Testis (tissue), 3 donors: ENCODE data around the gene SSTR5. TPM values are rescaled to one million over a fixed set of nuclear protein-coding genes. Genes with fewer than 3 reads are reported as not detected.

Source experiments
- DNase-seq: peaks from one replicate; pipeline ENCODE4 v3.0.0-alpha.2; 2019
- H3K27ac ChIP-seq, 2 donors: fragments of 200-600 bp; sonication (generic); one replicate each; pipeline ENCODE4 v1.5.1; 2019
- H3K27me3 ChIP-seq: fragments of 200-600 bp; sonication (generic); one replicate; pipeline ENCODE4 v1.5.1; 2019
- H3K36me3 ChIP-seq: fragments of 200-600 bp; sonication (generic); one replicate; pipeline ENCODE4 v1.5.1; 2017; ENCODE audit warnings: low read depth; ENCODE audit errors: missing control alignments
- H3K4me1 ChIP-seq: fragments of 200-600 bp; sonication (generic); one replicate; pipeline ENCODE4 v1.5.1; 2019
- H3K4me3 ChIP-seq, 2 donors: fragments of 200-600 bp; sonication (generic); one replicate each; pipeline ENCODE4 v1.5.1; 2017 to 2019
- H3K9me3 ChIP-seq: fragments of 200-600 bp; sonication (generic); one replicate; pipeline ENCODE4 v1.5.1; 2017
- POLR2A ChIP-seq: fragments of 450-650 bp; IDR thresholded peaks from one replicate; pipeline ENCODE4 v1.6.1; 2017; ENCODE audit warnings: antibody characterized with exemption, mild to moderate bottlenecking, moderate library complexity
- WGBS, 2 donors: methylation state at CpG; one replicate each; pipeline ENCODE4 v1.1.5; 2018; 5-methylcytosine and 5-hydroxymethylcytosine counted together
- intact Hi-C: fragments of 100-400 bp; cut with DNase I; formaldehyde crosslinking; loops from one replicate; pipeline ENCODE4 v1.15.1; 2023; ENCODE audit warnings: low total_unique reads
- polyA plus RNA-seq: library from polyadenylated mRNA; stranded (reverse); fragments of 350-450 nt; fragmentation: Illumina TruSeq; extraction: RNeasy Lipid Tissue Mini Kit (QIAGEN cat#74804); gene quantifications from one replicate; pipeline ENCODE4 v1.2.3, GENCODE V29; 2014; ENCODE audit warnings: low read depth, low replicate concordance; ENCODE audit not compliant: insufficient read depth
- total RNA-seq, 2 donors: library from RNA; depleted of rRNA; stranded (reverse); fragments of >200 nt; gene quantifications; one replicate each; pipeline ENCODE4 v1.2.3, GENCODE V29; 2016
- TF ChIP-seq, protein P1 (sequence below), 3 experiments: fragments of 450-650 bp in 2 of 3; fragments of 200-600 bp in 1 of 3; sonication (generic) in 1 of 3; IDR thresholded peaks; one replicate each; pipeline ENCODE4 v1.5.1; 2016 to 2019; ENCODE audit warnings: antibody characterized with exemption in 3 of 3, mild to moderate bottlenecking in 2 of 3, moderate library complexity in 1 of 3

Gene SSTR5
- total and polyA plus RNA-seq, 3 donors from 2014 or later, result 0.31 TPM; not detected in 2

DNA sequence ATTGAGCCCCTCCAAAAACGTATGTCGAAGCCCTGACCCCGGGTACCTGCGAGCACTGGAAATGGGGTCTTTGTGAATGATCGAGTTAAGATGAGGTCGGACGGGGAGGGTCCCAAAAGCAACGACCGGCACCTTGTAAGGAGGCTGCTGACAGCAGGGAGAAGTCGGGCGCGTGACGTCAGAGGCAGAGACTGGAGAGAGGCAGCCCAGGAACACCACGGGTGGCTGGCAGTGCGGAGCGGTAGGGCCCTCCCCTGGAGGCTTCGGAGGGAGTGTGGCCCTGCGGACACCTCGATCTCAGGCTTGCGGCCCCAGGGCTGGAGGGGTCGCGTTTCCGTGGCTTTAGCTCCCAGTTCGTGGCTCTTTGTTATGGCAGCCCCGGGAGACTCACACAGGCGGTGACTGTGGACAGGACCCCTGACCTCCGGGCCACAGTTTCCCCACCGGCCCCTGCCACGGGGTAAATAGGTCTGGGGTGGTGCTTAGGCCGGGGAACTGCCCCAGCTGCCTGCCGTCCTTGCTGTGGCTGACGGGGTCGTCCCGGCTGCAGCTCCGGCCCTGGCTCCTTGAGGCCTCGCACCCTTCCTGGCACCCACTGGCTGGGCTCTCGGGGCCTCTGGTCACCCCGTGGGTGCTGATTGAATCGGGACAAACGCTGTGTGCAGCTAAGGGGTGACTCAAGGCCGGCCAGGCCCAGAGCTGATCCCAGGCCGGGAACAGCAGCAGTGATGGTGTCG lies 10.6 kb upstream of the SSTR5 start:
- Histone ChIP-seq H3K9me3 (no peaks in the 10 kb centered on the region), H3K27me3 (no peaks in the 10 kb centered on the region), H3K4me1 (no peaks in the 10 kb centered on the region), H3K27ac (no peak overlapping the region), H3K4me3 (no peak overlapping the region), H3K36me3 (no peaks in the 10 kb centered on the region)
- no peak for DNase-seq
- intact Hi-C loops, result no loop called here
- no peak for TF ChIP-seq POLR2A
- TF ChIP-seq, protein P1, sequence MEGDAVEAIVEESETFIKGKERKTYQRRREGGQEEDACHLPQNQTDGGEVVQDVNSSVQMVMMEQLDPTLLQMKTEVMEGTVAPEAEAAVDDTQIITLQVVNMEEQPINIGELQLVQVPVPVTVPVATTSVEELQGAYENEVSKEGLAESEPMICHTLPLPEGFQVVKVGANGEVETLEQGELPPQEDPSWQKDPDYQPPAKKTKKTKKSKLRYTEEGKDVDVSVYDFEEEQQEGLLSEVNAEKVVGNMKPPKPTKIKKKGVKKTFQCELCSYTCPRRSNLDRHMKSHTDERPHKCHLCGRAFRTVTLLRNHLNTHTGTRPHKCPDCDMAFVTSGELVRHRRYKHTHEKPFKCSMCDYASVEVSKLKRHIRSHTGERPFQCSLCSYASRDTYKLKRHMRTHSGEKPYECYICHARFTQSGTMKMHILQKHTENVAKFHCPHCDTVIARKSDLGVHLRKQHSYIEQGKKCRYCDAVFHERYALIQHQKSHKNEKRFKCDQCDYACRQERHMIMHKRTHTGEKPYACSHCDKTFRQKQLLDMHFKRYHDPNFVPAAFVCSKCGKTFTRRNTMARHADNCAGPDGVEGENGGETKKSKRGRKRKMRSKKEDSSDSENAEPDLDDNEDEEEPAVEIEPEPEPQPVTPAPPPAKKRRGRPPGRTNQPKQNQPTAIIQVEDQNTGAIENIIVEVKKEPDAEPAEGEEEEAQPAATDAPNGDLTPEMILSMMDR (IDR thresholded peaks at IDR 0.05), result no peak
- WGBS, 2 donors, result 84 to 90% methylated on average over 19 to 39 of the region's 43 CpGs

- intact Hi-C loops, result no loop called here
- Histone ChIP-seq H3K9me3 (no peaks in the 10 kb centered on the region), H3K36me3 (no peaks in the 10 kb centered on the region), H3K4me3 (no peak overlapping the region), H3K27ac (no peak overlapping the region), H3K27me3 (no peaks in the 10 kb centered on the region), H3K4me1 (no peaks in the 10 kb centered on the region)
- no peak for DNase-seq
- WGBS, 2 donors, result 54 to 80% methylated on average over 1 to 17 of the region's 20 CpGs
- no peak for TF ChIP-seq POLR2A
- TF ChIP-seq, protein P1 (IDR thresholded peaks at IDR 0.05), result no peak
Observed at GRCh38 chr16:1062895-1063294, 9.7 kb upstream of the SSTR5 start.

- Histone ChIP-seq H3K9me3 (no peaks in the 10 kb centered on the region), H3K4me1 (no peaks in the 10 kb centered on the region), H3K27ac (no peak overlapping the region), H3K36me3 (no peaks in the 10 kb centered on the region), H3K4me3 (no peak overlapping the region), H3K27me3 (no peaks in the 10 kb centered on the region)
- WGBS, 2 donors, result 77 to 85% methylated on average over 21 of the region's 21 CpGs
- DNase-seq, result no peak
- intact Hi-C loops, result no loop called here
- no peak for TF ChIP-seq POLR2A
- TF ChIP-seq, protein P1 (IDR thresholded peaks at IDR 0.05), result no peak
Observed at GRCh38 chr16:1063728-1064127, 8.8 kb upstream of the SSTR5 start.

DNA sequence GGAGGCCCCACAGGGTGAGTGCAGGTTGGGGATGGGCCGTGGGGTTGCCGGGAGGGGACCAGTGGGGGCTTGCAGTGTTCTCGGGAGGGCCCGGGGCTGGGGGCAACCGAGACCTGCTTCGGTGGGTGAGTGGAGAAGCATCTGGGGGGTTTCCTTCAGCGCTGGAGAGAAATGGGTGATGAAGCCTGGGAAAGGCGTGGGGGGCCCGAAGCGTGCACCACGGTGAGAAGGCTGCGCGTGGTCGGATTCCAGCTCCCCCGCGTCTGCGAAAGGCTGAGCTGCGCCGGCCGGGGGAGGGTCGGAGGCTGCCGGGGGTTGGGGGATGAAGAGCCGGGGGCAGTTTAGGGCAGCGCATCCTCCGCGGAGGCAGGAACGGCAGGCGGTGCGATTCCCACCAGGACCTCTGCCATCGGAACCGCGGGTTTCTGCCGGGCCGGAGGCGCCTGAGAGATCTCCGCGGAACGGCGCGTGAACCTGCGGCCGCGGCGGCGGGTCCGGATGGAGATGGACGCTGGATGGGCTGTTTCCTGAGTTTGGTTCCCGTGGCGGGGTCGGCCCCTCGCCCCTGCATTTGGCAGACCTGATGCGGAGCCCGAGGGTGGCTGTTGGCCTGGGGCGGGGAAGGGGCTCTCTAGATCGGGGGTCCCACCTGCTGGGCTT lies 6.9 kb upstream of the SSTR5 start:
- no peaks in the 10 kb centered on the region for H3K4me1 ChIP-seq
- no peaks in the 10 kb centered on the region for H3K9me3 ChIP-seq
- 9% methylated on average over 47 of the region's 55 CpGs; no CpG with 5 or more reads in 1 of the 2 donors for WGBS, 2 donors
- intact Hi-C loops, result no loop called here
- DNase-seq, result no peak
- no peak overlapping the region for H3K4me3 ChIP-seq
- TF ChIP-seq, protein P1 (IDR thresholded peaks at IDR 0.05), result no peak
- TF ChIP-seq POLR2A, result no peak
- no peak overlapping the region for H3K27ac ChIP-seq
- H3K36me3 ChIP-seq, result no peaks in the 10 kb centered on the region
- H3K27me3 ChIP-seq, result no peaks in the 10 kb centered on the region
